ENCODE measurements around the gene UBE3B.

Gene UBE3B

GRCh38 chr12:109540526-109541412 lies 63.3 kb downstream of the UBE3B start:
- H3K4me3 ChIP-seq (ENCODE audit: low read length), result no peak overlapping the region
- no peak for DNase-seq (ENCODE audit: low read depth)
- TF ChIP-seq, protein P1, sequence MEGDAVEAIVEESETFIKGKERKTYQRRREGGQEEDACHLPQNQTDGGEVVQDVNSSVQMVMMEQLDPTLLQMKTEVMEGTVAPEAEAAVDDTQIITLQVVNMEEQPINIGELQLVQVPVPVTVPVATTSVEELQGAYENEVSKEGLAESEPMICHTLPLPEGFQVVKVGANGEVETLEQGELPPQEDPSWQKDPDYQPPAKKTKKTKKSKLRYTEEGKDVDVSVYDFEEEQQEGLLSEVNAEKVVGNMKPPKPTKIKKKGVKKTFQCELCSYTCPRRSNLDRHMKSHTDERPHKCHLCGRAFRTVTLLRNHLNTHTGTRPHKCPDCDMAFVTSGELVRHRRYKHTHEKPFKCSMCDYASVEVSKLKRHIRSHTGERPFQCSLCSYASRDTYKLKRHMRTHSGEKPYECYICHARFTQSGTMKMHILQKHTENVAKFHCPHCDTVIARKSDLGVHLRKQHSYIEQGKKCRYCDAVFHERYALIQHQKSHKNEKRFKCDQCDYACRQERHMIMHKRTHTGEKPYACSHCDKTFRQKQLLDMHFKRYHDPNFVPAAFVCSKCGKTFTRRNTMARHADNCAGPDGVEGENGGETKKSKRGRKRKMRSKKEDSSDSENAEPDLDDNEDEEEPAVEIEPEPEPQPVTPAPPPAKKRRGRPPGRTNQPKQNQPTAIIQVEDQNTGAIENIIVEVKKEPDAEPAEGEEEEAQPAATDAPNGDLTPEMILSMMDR (conservative IDR thresholded peaks at IDR 0.05; ENCODE audit: low read depth, low read length), result no peak

- H3K4me3 ChIP-seq (ENCODE audit: low read length), result no peak overlapping the region
- TF ChIP-seq, protein P1 (conservative IDR thresholded peaks at IDR 0.05; ENCODE audit: low read depth, low read length), result no peak
- DNase-seq (ENCODE audit: low read depth), result no peak
Measured at GRCh38 chr12:109541413-109541726, 63.9 kb downstream of the UBE3B start.

GRCh38 chr12:109542014-109542413 lies 64.6 kb downstream of the UBE3B start:
- no peak for DNase-seq (ENCODE audit: low read depth)
- TF ChIP-seq, protein P1 (conservative IDR thresholded peaks at IDR 0.05; ENCODE audit: low read depth, low read length), result no peak
- no peak overlapping the region for H3K4me3 ChIP-seq (ENCODE audit: low read length)

GRCh38 chr12:109542876-109543275 lies 65.4 kb downstream of the UBE3B start:
- DNase-seq (ENCODE audit: low read depth), result no peak
- TF ChIP-seq, protein P1 (conservative IDR thresholded peaks at IDR 0.05; ENCODE audit: low read depth, low read length), result no peak
- H3K4me3 ChIP-seq (ENCODE audit: low read length), result no peak overlapping the region

DNA sequence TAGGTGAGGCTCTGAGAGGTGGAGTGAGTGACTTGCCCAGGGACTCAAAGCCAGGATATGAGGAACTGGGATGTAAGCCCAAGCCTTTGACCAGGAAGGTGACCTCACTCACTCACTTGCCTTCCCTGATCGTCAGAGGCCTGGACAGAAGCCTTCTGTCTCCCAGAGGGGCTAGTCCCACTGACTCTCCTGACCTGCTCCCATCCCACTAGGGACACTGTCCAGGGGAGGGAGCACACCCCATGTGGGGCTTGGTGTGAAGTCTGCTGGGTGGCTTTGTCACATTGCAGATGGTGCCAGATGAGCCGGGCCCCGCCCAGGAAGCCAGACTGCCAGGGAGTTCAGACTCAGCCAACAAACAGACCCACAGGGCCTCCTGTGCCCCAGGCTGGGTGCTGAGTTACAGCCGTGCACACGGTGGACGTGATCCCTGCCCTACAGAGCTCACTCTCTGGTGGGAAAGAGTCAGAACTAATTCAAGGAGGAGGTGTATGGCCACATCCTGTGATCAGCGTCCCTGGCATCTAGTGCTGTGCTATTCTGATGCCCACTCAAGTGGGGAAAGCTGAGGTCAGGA lies 67.6 kb downstream of the UBE3B start:
- TF ChIP-seq, protein P1 (conservative IDR thresholded peaks at IDR 0.05; ENCODE audit: low read depth, low read length), result no peak
- DNase-seq (ENCODE audit: low read depth), result no peak
- H3K4me3 ChIP-seq (ENCODE audit: low read length), result no peak overlapping the region

- TF ChIP-seq, protein P1 (conservative IDR thresholded peaks at IDR 0.05; ENCODE audit: low read depth, low read length), result no peak
- H3K4me3 ChIP-seq (ENCODE audit: low read length), result no peak overlapping the region
- no peak for DNase-seq (ENCODE audit: low read depth)
Measured at GRCh38 chr12:109545826-109546225, 68.4 kb downstream of the UBE3B start.

- no peak for DNase-seq (ENCODE audit: low read depth)
- TF ChIP-seq, protein P1 (conservative IDR thresholded peaks at IDR 0.05; ENCODE audit: low read depth, low read length), result no peak
- no peak overlapping the region for H3K4me3 ChIP-seq (ENCODE audit: low read length)
Measured at GRCh38 chr12:109547286-109547685, 69.9 kb downstream of the UBE3B start.

Measured in retinal pigment epithelial cell (primary cell).